PC-3 (cell line): ENCODE measurements around the gene FBXW10B. TPM values are rescaled to one million over a fixed set of nuclear protein-coding genes. Genes with fewer than 3 reads are reported as not detected.

ENCODE experiments used
- ATAC-seq: fragments of 200-7000 bp; cut with Tn5 transposase; 2 replicates; pipeline ENCODE4 v1.9.1; 2020; ENCODE audit warnings: mild to moderate bottlenecking, moderate library complexity
- BruUV-seq: library from RNA; stranded (reverse); fragments of 400-500 nt; replicated peaks from 2 replicates; lab custom pipeline; 2021; lab: Mats Ljungman, UMichigan
- CTCF ChIA-PET: fragments of 300-600 bp; sonication (Branson Sonifier 250); formaldehyde crosslinking; loops from one replicate; lab custom pipeline; 2022; ENCODE audit warnings: antibody characterized with exemption; lab: Charles Lee
- POLR2A ChIA-PET: fragments of 300-600 bp; sonication (Branson Sonifier 250); formaldehyde crosslinking; loops from one replicate; lab custom pipeline; 2022; ENCODE audit warnings: antibody characterized with exemption; ENCODE audit not compliant: unreplicated experiment; lab: Charles Lee
- DNase-seq: peaks from one replicate; pipeline ENCODE4 v3.0.0-alpha.2; 2015
- H2AFZ ChIP-seq: fragments of 300-600 bp; sonication (generic); 2 replicates; pipeline ENCODE4 v1.6.0; 2016; ENCODE audit warnings: antibody characterized with exemption, low read length
- H3F3A ChIP-seq: fragments of 300-600 bp; sonication (generic); one replicate; pipeline ENCODE4 v1.6.0; 2017; ENCODE audit warnings: antibody characterized with exemption, low read length, control low read depth, mild to moderate bottlenecking; ENCODE audit not compliant: unreplicated experiment
- H3K27ac ChIP-seq: fragments of 300-600 bp; sonication (generic); 2 replicates; pipeline ENCODE4 v1.5.1; 2016; ENCODE audit warnings: mild to moderate bottlenecking, low read length
- H3K27me3 ChIP-seq: fragments of 300-600 bp; sonication (generic); 2 replicates; pipeline ENCODE4 v1.6.1; 2016; ENCODE audit warnings: low read length, mixed read lengths
- H3K36me3 ChIP-seq: fragments of 300-600 bp; sonication (generic); 2 replicates; pipeline ENCODE4 v1.6.1; 2016; ENCODE audit warnings: low read depth, mixed run types, low read length, mixed read lengths
- H3K4me1 ChIP-seq: fragments of 300-600 bp; sonication (generic); 2 replicates; pipeline ENCODE4 v1.5.1; 2016; ENCODE audit warnings: low read length; ENCODE audit not compliant: insufficient read depth
- H3K4me2 ChIP-seq: fragments of 300-600 bp; sonication (generic); 2 replicates; pipeline ENCODE4 v1.6.0; 2016; ENCODE audit warnings: low read length
- H3K4me3 ChIP-seq: fragments of 300-600 bp; sonication (generic); 2 replicates; pipeline ENCODE4 v1.5.1; 2016; ENCODE audit warnings: mild to moderate bottlenecking, low read length, mixed read lengths
- H3K79me2 ChIP-seq: fragments of 300-600 bp; sonication (generic); 2 replicates; pipeline ENCODE4 v1.6.1; 2017; ENCODE audit warnings: low read length, mixed read lengths
- H3K9ac ChIP-seq: fragments of 300-600 bp; sonication (generic); 2 replicates; pipeline ENCODE4 v1.6.0; 2016; ENCODE audit warnings: mild to moderate bottlenecking, low read length
- H3K9me2 ChIP-seq: fragments of 300-600 bp; sonication (generic); replicated peaks from 2 replicates; pipeline ENCODE4 v1.6.1; 2016; ENCODE audit warnings: mixed run types, low read length, mixed read lengths
- H3K9me3 ChIP-seq: fragments of 300-600 bp; sonication (generic); 2 replicates; pipeline ENCODE4 v1.6.1; 2016; ENCODE audit warnings: low read length, mixed read lengths
- H4K20me1 ChIP-seq: fragments of 300-600 bp; sonication (generic); 2 replicates; pipeline ENCODE4 v1.6.1; 2016; ENCODE audit warnings: low read length, mixed read lengths
- CTCF ChIP-seq: fragments of 300-600 bp; sonication (generic); conservative IDR thresholded peaks from 2 replicates; pipeline ENCODE4 v1.5.1; 2017; ENCODE audit warnings: antibody characterized with exemption, low read depth, mild to moderate bottlenecking, low read length
- EZH2 ChIP-seq: fragments of 300-600 bp; sonication (generic); IDR thresholded peaks from one replicate; pipeline ENCODE4 v1.6.1; 2017; ENCODE audit warnings: antibody characterized with exemption, mild to moderate bottlenecking, low read length; ENCODE audit not compliant: unreplicated experiment
- EZH2phosphoT487 ChIP-seq: fragments of 300-600 bp; sonication (generic); IDR thresholded peaks from 2 replicates; pipeline ENCODE4 v1.6.1; 2018; ENCODE audit warnings: mild to moderate bottlenecking, antibody characterized with exemption, low read length, borderline replicate concordance
- intact Hi-C: fragments of 100-400 bp; cut with micrococcal nuclease; formaldehyde crosslinking; loops from 2 replicates; pipeline ENCODE4 v1.9.0; 2023
- total RNA-seq: library from RNA; depleted of rRNA; stranded (reverse); fragments of >200 nt; gene quantifications from 2 replicates; pipeline ENCODE4 v1.2.3, GENCODE V29; 2014

FBXW10B gene
- total RNA-seq, 1 experiment from 2014 or later: 7.0 TPM

- H3K27ac ChIP-seq: peak overlapping the region; percentile 85
- TF ChIP-seq CTCF: no peak
- no peak for TF ChIP-seq EZH2phosphoT487
- no peak for TF ChIP-seq EZH2
- DNase-seq: peak; percentile 100
- H3K4me1 ChIP-seq: peaks cover 35% of the 10 kb centered on the region
- intact Hi-C loops: loop anchor here (2.0 kb wide), 1 partner anchor 33 kb away; the partner anchor contains the start of gene TRIM16
- 0 out of 2 replicates have a peak, but pooled peaks cover 2% of the 10 kb centered on the region for H3K36me3 ChIP-seq
- H3K9me2 ChIP-seq: no peaks in the 10 kb centered on the region
- H3K4me3 ChIP-seq: peak overlapping the region; percentile 79
- H3K4me2 ChIP-seq: peak overlapping the region; percentile 86
- peaks cover 6% of the 10 kb centered on the region for H3F3A ChIP-seq
- H3K79me2 ChIP-seq: peaks cover 43% of the 10 kb centered on the region
- no peaks in the 10 kb centered on the region for H4K20me1 ChIP-seq
- peak overlapping the region; percentile 79 for H3K9ac ChIP-seq
- ATAC-seq: peak; percentile 91
- CTCF ChIA-PET: interaction anchor here (0.6 kb wide), 1 partner anchor 13 kb away, joined by 5 read pairs; no protein-coding TSS in a partner anchor
- 0 out of 2 replicates have a peak overlapping the region, but pooled peaks have one; percentile 14 for H2AFZ ChIP-seq
- BruUV-seq: no TSS peak
- no peaks in the 10 kb centered on the region for H3K27me3 ChIP-seq
- H3K9me3 ChIP-seq: no peaks in the 10 kb centered on the region
- POLR2A ChIA-PET: interaction anchor here (0.6 to 0.7 kb wide), 4 partner anchors 8 to 269 kb away, joined by 3 to 14 read pairs (median 4); no protein-coding TSS in a partner anchor
Measured at GRCh38 chr17:15651583-15652110, 32.1 kb upstream of the FBXW10B start.

- 0 out of 2 replicates have a peak, but pooled peaks cover 2% of the 10 kb centered on the region for H3K36me3 ChIP-seq
- ChIA-PET POLR2A (interaction anchor here (0.7 to 0.9 kb wide), 3 partner anchors 9 to 349 kb away, joined by 3 to 10 read pairs (median 3); partner anchors contain the start of genes TTC19 and ZSWIM7), CTCF (interaction anchor here (0.6 kb wide), 1 partner anchor 14 kb away, joined by 5 read pairs; no protein-coding TSS in a partner anchor)
- ATAC-seq (peak; percentile 4), DNase-seq (peak; percentile 50)
- peaks cover 47% of the 10 kb centered on the region for H3K79me2 ChIP-seq
- peak overlapping the region; percentile 79 for H3K9ac ChIP-seq
- H3K27me3 ChIP-seq: no peaks in the 10 kb centered on the region
- TF ChIP-seq EZH2phosphoT487 (no peak), CTCF (peak; percentile 35)
- no peaks in the 10 kb centered on the region for H4K20me1 ChIP-seq
- H3K4me3 ChIP-seq: peak overlapping the region; percentile 79
- peaks cover 37% of the 10 kb centered on the region for H3K4me1 ChIP-seq
- H3K27ac ChIP-seq: peak overlapping the region; percentile 85
- BruUV-seq: TSS peak; percentile 72
- H3K9me3 ChIP-seq: no peaks in the 10 kb centered on the region
- intact Hi-C loops: loop anchor here (2.0 kb wide), 1 partner anchor 34 kb away; the partner anchor contains the start of gene TRIM16
- H3F3A ChIP-seq: peaks cover 6% of the 10 kb centered on the region
- no peak overlapping the region for H2AFZ ChIP-seq
- H3K4me2 ChIP-seq: peak overlapping the region; percentile 86
- no peaks in the 10 kb centered on the region for H3K9me2 ChIP-seq
Measured at GRCh38 chr17:15650741-15651582, 31.5 kb upstream of the FBXW10B start.
